ENCODE measurements around the gene MIPOL1. TPM values are rescaled to one million over a fixed set of nuclear protein-coding genes. Genes with fewer than 3 reads are reported as not detected.
"Not testable (repeated sequence)": the region's sequence is repeated elsewhere in the genome, so short reads cannot be mapped to it uniquely, and the experiment has no call there.

Gene MIPOL1
- total and polyA plus RNA-seq, 4 donors = 0.51 to 6.6 (median 1.9) TPM

DNA sequence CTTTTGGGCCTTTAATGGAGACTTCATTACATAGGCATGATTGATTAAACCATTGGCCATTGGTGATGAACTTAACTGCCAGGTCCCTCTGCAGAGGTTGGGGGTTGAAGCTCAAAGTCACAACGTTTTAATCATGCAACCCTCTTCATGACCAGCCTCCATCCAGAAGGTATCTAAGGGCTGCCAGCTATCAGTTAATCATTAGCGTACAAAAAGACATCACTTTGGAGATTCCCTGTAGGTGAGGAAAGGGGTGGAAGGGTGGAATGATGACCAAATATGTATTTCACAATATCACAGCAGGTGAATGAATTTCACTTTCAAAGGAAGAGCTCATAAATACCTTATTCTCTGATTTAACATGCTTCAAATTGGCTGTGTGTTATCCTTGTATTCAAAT is 92.0 kb downstream of the MIPOL1 start:
- 17% methylated on average over 2 of the region's 2 CpGs for WGBS
- Histone ChIP-seq H3K9ac (ENCODE audit: low read depth in 1 of 2, low read length in 2 of 2) (no peak overlapping the region), H3K9me3 (ENCODE audit: control insufficient read depth in 4 of 4, low read length in 3 of 4) (no peaks in the 10 kb centered on the region), H3K27ac (ENCODE audit: low read depth in 1 of 2, low read length in 2 of 2) (peak overlapping the region; percentile 1 to 70), H3K4me1 (ENCODE audit: control insufficient read depth in 4 of 4, insufficient read depth in 4 of 4, low read length in 3 of 4) (peaks cover 3 to 13% (median 5%) of the 10 kb centered on the region in 4 donors), H3K27me3 (ENCODE audit: control insufficient read depth in 4 of 4, insufficient read depth in 4 of 4, low read length in 3 of 4) (no peaks in the 10 kb centered on the region), H3K4me3 (ENCODE audit: low read depth in 1 of 3, low read length in 3 of 3) (no peak overlapping the region), H3K36me3 (ENCODE audit: control insufficient read depth in 4 of 4, insufficient read depth in 3 of 4, low read depth in 1 of 4, low read length in 3 of 4) (peaks cover 0 to 1% (median 0%) of the 10 kb centered on the region in 4 donors)
- DNase-seq (ENCODE audit: low spot score) = no peak
- no peak for TF ChIP-seq FOXA1 (IDR thresholded peaks at IDR 0.05)
- TF ChIP-seq HNF4A (conservative IDR thresholded peaks at IDR 0.05) = peak; percentile 86 to 91
- no peak for TF ChIP-seq ZBTB33 (IDR thresholded peaks at IDR 0.05)
- TF ChIP-seq SP1 (IDR thresholded peaks at IDR 0.05) = peak; percentile 75
- TF ChIP-seq, protein P1, sequence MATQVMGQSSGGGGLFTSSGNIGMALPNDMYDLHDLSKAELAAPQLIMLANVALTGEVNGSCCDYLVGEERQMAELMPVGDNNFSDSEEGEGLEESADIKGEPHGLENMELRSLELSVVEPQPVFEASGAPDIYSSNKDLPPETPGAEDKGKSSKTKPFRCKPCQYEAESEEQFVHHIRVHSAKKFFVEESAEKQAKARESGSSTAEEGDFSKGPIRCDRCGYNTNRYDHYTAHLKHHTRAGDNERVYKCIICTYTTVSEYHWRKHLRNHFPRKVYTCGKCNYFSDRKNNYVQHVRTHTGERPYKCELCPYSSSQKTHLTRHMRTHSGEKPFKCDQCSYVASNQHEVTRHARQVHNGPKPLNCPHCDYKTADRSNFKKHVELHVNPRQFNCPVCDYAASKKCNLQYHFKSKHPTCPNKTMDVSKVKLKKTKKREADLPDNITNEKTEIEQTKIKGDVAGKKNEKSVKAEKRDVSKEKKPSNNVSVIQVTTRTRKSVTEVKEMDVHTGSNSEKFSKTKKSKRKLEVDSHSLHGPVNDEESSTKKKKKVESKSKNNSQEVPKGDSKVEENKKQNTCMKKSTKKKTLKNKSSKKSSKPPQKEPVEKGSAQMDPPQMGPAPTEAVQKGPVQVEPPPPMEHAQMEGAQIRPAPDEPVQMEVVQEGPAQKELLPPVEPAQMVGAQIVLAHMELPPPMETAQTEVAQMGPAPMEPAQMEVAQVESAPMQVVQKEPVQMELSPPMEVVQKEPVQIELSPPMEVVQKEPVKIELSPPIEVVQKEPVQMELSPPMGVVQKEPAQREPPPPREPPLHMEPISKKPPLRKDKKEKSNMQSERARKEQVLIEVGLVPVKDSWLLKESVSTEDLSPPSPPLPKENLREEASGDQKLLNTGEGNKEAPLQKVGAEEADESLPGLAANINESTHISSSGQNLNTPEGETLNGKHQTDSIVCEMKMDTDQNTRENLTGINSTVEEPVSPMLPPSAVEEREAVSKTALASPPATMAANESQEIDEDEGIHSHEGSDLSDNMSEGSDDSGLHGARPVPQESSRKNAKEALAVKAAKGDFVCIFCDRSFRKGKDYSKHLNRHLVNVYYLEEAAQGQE (IDR thresholded peaks at IDR 0.05) = peak; percentile 23
- peak in 1 of 2 donors; percentile 27 for TF ChIP-seq GABPA (IDR thresholded peaks at IDR 0.05 in 1 of 2, conservative IDR thresholded peaks at IDR 0.05 in 1 of 2)
- TF ChIP-seq JUND (IDR thresholded peaks at IDR 0.05) = peak; percentile 51 to 73
- TF ChIP-seq RAD21 (IDR thresholded peaks at IDR 0.05) = peak; percentile 54 to 57
- TF ChIP-seq HNF4G (IDR thresholded peaks at IDR 0.05) = peak; percentile 71
- TF ChIP-seq ATF3 (IDR thresholded peaks at IDR 0.05) = peak; percentile 61
- peak; percentile 60 for TF ChIP-seq MAX (IDR thresholded peaks at IDR 0.05)
- TF ChIP-seq FOXA2 (IDR thresholded peaks at IDR 0.05) = peak; percentile 6
- TF ChIP-seq YY1 (IDR thresholded peaks at IDR 0.05) = peak; percentile 64
- peak; percentile 76 to 78 for TF ChIP-seq RXRA (IDR thresholded peaks at IDR 0.05)
- no peak for TF ChIP-seq NR2F2 (IDR thresholded peaks at IDR 0.05)
- TF ChIP-seq EGR1 (IDR thresholded peaks at IDR 0.05; ENCODE audit: low read depth in 2 of 2) = no peak

DNA sequence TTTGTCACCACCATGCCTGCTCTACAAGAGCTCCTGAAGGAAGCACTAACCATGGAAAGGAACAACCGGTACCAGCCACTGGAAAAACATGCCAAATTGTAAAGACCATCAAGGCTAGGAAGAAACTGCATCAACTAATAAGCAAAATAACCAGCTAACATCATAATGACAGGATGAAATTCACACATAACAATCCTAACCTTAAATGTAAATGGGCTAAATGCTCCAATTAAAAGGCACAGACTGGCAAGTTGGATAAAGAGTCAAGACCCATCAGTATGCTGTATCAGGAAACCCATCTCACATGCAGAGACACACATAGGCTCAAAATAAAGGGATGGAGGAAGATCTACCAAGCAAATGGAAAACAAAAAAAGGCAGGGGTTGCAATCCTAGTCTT is 97.5 kb downstream of the MIPOL1 start:
- not testable (repeated sequence) for H3K4me3 ChIP-seq (ENCODE audit: low read depth in 1 of 3, low read length in 3 of 3); H3K27ac ChIP-seq (ENCODE audit: low read depth in 1 of 2, low read length in 2 of 2); H3K4me1 ChIP-seq (ENCODE audit: control insufficient read depth in 4 of 4, insufficient read depth in 4 of 4, low read length in 3 of 4); DNase-seq (ENCODE audit: low spot score); H3K36me3 ChIP-seq (ENCODE audit: control insufficient read depth in 4 of 4, insufficient read depth in 3 of 4, low read depth in 1 of 4, low read length in 3 of 4); H3K9ac ChIP-seq (ENCODE audit: low read depth in 1 of 2, low read length in 2 of 2); H3K9me3 ChIP-seq (ENCODE audit: control insufficient read depth in 4 of 4, low read length in 3 of 4); H3K27me3 ChIP-seq (ENCODE audit: control insufficient read depth in 4 of 4, insufficient read depth in 4 of 4, low read length in 3 of 4)
- 95% methylated on average over 1 of the region's 1 CpG for WGBS
